ENCODE data around the gene TMEM140. TPM values are rescaled to one million over a fixed set of nuclear protein-coding genes. Genes with fewer than 3 reads are reported as not detected.

TMEM140 gene
- total RNA-seq, 1 experiment from 2014 or later: 3.2 TPM

- Histone ChIP-seq H3K9me3 (ENCODE audit: control insufficient read depth, insufficient read depth, low read depth, low read length) (no peaks in the 10 kb centered on the region), H3K27me3 (ENCODE audit: control insufficient read depth, insufficient read depth, low read length) (no peaks in the 10 kb centered on the region), H3K36me3 (ENCODE audit: control insufficient read depth, insufficient read depth, low read length) (no peaks in the 10 kb centered on the region), H3K27ac (ENCODE audit: low read length) (no peak overlapping the region), H3K4me1 (ENCODE audit: control insufficient read depth, insufficient read depth, low read length) (no peaks in the 10 kb centered on the region), H3K4me3 (ENCODE audit: low read depth in 2 of 2, low read length in 2 of 2) (no peak overlapping the region)
- in situ Hi-C loops (cut with HindIII; ENCODE audit: low pct_unique_long_range_greater_than_20kb, low sequenced_read_pairs) (no loop called here), intact Hi-C loops (cut with micrococcal nuclease; ENCODE audit: unreplicated experiment) (no loop called here)
- no peak for ATAC-seq
- no TSS peak for BruUV-seq (replicated peaks)
- DNase-seq (ENCODE audit: low read depth, low spot score): no peak
- CTCF ChIA-PET: no interaction called here
- TF ChIP-seq POLR2AphosphoS5 (IDR thresholded peaks at IDR 0.05; ENCODE audit: low read depth, low read length) (no peak), SIN3A (IDR thresholded peaks at IDR 0.05; ENCODE audit: borderline replicate concordance, insufficient read depth, low read depth, low read length) (no peak), CTCF (IDR thresholded peaks at IDR 0.05) (no peak), TCF7L2 (IDR thresholded peaks at IDR 0.05; ENCODE audit: low read depth, low read length) (no peak)
- TF ChIP-seq, protein P1, sequence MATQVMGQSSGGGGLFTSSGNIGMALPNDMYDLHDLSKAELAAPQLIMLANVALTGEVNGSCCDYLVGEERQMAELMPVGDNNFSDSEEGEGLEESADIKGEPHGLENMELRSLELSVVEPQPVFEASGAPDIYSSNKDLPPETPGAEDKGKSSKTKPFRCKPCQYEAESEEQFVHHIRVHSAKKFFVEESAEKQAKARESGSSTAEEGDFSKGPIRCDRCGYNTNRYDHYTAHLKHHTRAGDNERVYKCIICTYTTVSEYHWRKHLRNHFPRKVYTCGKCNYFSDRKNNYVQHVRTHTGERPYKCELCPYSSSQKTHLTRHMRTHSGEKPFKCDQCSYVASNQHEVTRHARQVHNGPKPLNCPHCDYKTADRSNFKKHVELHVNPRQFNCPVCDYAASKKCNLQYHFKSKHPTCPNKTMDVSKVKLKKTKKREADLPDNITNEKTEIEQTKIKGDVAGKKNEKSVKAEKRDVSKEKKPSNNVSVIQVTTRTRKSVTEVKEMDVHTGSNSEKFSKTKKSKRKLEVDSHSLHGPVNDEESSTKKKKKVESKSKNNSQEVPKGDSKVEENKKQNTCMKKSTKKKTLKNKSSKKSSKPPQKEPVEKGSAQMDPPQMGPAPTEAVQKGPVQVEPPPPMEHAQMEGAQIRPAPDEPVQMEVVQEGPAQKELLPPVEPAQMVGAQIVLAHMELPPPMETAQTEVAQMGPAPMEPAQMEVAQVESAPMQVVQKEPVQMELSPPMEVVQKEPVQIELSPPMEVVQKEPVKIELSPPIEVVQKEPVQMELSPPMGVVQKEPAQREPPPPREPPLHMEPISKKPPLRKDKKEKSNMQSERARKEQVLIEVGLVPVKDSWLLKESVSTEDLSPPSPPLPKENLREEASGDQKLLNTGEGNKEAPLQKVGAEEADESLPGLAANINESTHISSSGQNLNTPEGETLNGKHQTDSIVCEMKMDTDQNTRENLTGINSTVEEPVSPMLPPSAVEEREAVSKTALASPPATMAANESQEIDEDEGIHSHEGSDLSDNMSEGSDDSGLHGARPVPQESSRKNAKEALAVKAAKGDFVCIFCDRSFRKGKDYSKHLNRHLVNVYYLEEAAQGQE (IDR thresholded peaks at IDR 0.05; ENCODE audit: insufficient read depth in 1 of 2, low read depth in 2 of 2, low read length in 1 of 2): no peak
- POLR2A ChIA-PET: no interaction called here
Observed at GRCh38 chr7:135111379-135111778, 36.5 kb upstream of the TMEM140 start.

DNA sequence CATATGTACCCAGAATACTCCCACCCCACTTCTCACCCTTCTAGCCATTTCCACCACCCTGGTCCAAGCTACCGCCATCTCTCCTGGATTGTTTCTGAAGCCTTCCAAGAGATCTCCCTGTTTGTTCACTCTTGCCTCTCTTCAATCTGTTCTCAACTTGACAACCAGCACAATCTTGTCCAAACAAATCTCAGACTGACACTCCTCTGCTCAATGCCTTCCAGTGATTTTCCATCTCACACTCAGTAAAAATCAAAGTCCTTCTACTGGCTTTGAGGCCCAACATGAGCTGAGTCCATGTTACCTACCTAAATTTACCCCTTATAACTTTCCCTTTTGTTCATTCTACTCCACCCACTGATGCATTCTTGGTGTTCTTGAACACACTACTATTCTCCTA lies 33.2 kb upstream of the TMEM140 start:
- BruUV-seq (replicated peaks): no TSS peak
- Histone ChIP-seq H3K27me3 (ENCODE audit: control insufficient read depth, insufficient read depth, low read length) (no peaks in the 10 kb centered on the region), H3K36me3 (ENCODE audit: control insufficient read depth, insufficient read depth, low read length) (no peaks in the 10 kb centered on the region), H3K4me3 (ENCODE audit: low read depth in 2 of 2, low read length in 2 of 2) (no peak overlapping the region), H3K4me1 (ENCODE audit: control insufficient read depth, insufficient read depth, low read length) (no peaks in the 10 kb centered on the region), H3K27ac (ENCODE audit: low read length) (no peak overlapping the region), H3K9me3 (ENCODE audit: control insufficient read depth, insufficient read depth, low read depth, low read length) (no peaks in the 10 kb centered on the region)
- ChIA-PET POLR2A (no interaction called here), CTCF (no interaction called here)
- DNase-seq (ENCODE audit: low read depth, low spot score) (no peak), ATAC-seq (no peak)
- no peak for TF ChIP-seq CTCF (IDR thresholded peaks at IDR 0.05)
- TF ChIP-seq SIN3A (IDR thresholded peaks at IDR 0.05; ENCODE audit: borderline replicate concordance, insufficient read depth, low read depth, low read length): no peak
- TF ChIP-seq, protein P1 (IDR thresholded peaks at IDR 0.05; ENCODE audit: insufficient read depth in 1 of 2, low read depth in 2 of 2, low read length in 1 of 2): no peak
- TF ChIP-seq POLR2AphosphoS5 (IDR thresholded peaks at IDR 0.05; ENCODE audit: low read depth, low read length): no peak
- no peak for TF ChIP-seq TCF7L2 (IDR thresholded peaks at IDR 0.05; ENCODE audit: low read depth, low read length)
- intact Hi-C loops (cut with micrococcal nuclease; ENCODE audit: unreplicated experiment) (no loop called here), in situ Hi-C loops (cut with HindIII; ENCODE audit: low pct_unique_long_range_greater_than_20kb, low sequenced_read_pairs) (no loop called here)

Measured in Panc1 (cell line).